AG10803 (cell line): ENCODE measurements around the gene SMC1B.
"Not testable (repeated sequence)": the region's sequence is repeated elsewhere in the genome, so short reads cannot be mapped to it uniquely, and the experiment has no call there.

Experiments used
- DNase-seq: peaks from one replicate; pipeline ENCODE4 v3.0.0; 2010; ENCODE audit warnings: low read depth
- H3K4me3 ChIP-seq: 2 replicates; pipeline ENCODE4 v1.5.1; 2011; ENCODE audit warnings: mild to moderate bottlenecking, low read length, control low read depth
- CTCF ChIP-seq: conservative IDR thresholded peaks from 2 replicates; pipeline ENCODE4 v1.5.1; 2011; ENCODE audit warnings: mild to moderate bottlenecking, low read length, control low read depth, inconsistent platforms

Gene SMC1B

GRCh38 chr22:45357490-45357889 lies 55.9 kb downstream of the SMC1B start:
- DNase-seq: no peak
- TF ChIP-seq CTCF: no peak
- no peak overlapping the region for H3K4me3 ChIP-seq

- no peak overlapping the region for H3K4me3 ChIP-seq
- no peak for TF ChIP-seq CTCF
- no peak for DNase-seq
These were observed 59.6 kb downstream of the SMC1B start for GRCh38 chr22:45353786-45354185.

GRCh38 chr22:45352757-45353156 lies 60.6 kb downstream of the SMC1B start:
- DNase-seq: not testable (repeated sequence)

GRCh38 chr22:45351956-45352355 lies 61.4 kb downstream of the SMC1B start:
- H3K4me3 ChIP-seq: no peak overlapping the region
- no peak for DNase-seq
- TF ChIP-seq CTCF: no peak

More at GRCh38 chr22:45352757-45353156, 60.6 kb downstream of the SMC1B start:
- not testable (repeated sequence) for H3K4me3 ChIP-seq

- H3K4me3 ChIP-seq: no peak overlapping the region
- DNase-seq: no peak
- no peak for TF ChIP-seq CTCF
These were observed 63.5 kb downstream of the SMC1B start for GRCh38 chr22:45349916-45350315.

GRCh38 chr22:45344334-45344733 lies 69.1 kb downstream of the SMC1B start:
- DNase-seq: no peak
- H3K4me3 ChIP-seq: no peak overlapping the region
- no peak for TF ChIP-seq CTCF

- no peak overlapping the region for H3K4me3 ChIP-seq
- DNase-seq: no peak
- no peak for TF ChIP-seq CTCF
These were observed 70.3 kb downstream of the SMC1B start for GRCh38 chr22:45343143-45343542.

GRCh38 chr22:45341498-45341897 lies 71.9 kb downstream of the SMC1B start:
- TF ChIP-seq CTCF: no peak
- no peak overlapping the region for H3K4me3 ChIP-seq
- DNase-seq: no peak
